ENCODE data around the gene IFT74.

Gene IFT74

GRCh38 chr9:26955921-26956859, at the start of gene IFT74:
TSS of gene IFT74 (plus strand) at chr9:26956412. CDS start at chr9:26961968, 5,556 bp downstream.
- peak; percentile 98 for DNase-seq (ENCODE audit: low read depth)
- no peak for TF ChIP-seq CTCF (conservative IDR thresholded peaks at IDR 0.05; ENCODE audit: low read length)
- H3K4me3 ChIP-seq (ENCODE audit: low read length) = peak within 1 kb of the TSS; percentile 86

- DNase-seq (ENCODE audit: low read depth) = no peak
- no peak for TF ChIP-seq CTCF (conservative IDR thresholded peaks at IDR 0.05; ENCODE audit: low read length)
- no peak overlapping the region for H3K4me3 ChIP-seq (ENCODE audit: low read length)
Measured at GRCh38 chr9:26913138-26913668, 43.0 kb upstream of the IFT74 start.

DNA sequence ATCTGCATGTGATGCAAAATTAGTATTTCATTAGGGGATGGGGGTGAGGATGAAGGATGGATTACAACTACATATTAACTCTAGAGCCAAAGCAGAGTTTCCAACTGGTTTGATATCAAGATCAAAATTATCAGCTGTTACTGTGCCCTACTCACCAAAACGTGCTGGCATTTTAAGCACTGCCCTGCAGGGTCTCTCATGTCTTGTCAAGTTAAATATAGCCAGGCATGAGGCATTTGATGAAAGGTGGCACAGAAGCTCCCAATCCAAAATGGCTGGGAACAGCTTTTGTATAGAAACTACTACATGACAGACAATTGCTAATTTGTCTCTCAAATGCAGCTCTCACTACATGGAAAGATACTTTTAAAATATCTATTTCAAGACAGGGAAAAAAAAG, 36.5 kb upstream of the IFT74 start:
- TF ChIP-seq CTCF (conservative IDR thresholded peaks at IDR 0.05; ENCODE audit: low read length) = no peak
- DNase-seq (ENCODE audit: low read depth) = no peak

GRCh38 chr9:26925609-26926008, 30.6 kb upstream of the IFT74 start:
- no peak overlapping the region for H3K4me3 ChIP-seq (ENCODE audit: low read length)
- DNase-seq (ENCODE audit: low read depth) = no peak
- no peak for TF ChIP-seq CTCF (conservative IDR thresholded peaks at IDR 0.05; ENCODE audit: low read length)

More for the DNA sequence above, 36.5 kb upstream of the IFT74 start:
- no peak overlapping the region for H3K4me3 ChIP-seq (ENCODE audit: low read length)

- no peak for DNase-seq (ENCODE audit: low read depth)
- TF ChIP-seq CTCF (conservative IDR thresholded peaks at IDR 0.05; ENCODE audit: low read length) = no peak
- H3K4me3 ChIP-seq (ENCODE audit: low read length) = no peak overlapping the region
Measured at GRCh38 chr9:26928902-26929495, 27.2 kb upstream of the IFT74 start.

- H3K4me3 ChIP-seq (ENCODE audit: low read length) = no peak overlapping the region
- no peak for DNase-seq (ENCODE audit: low read depth)
- TF ChIP-seq CTCF (conservative IDR thresholded peaks at IDR 0.05; ENCODE audit: low read length) = no peak
Measured at GRCh38 chr9:26935847-26936246, 20.4 kb upstream of the IFT74 start.

Measured in AG10803 (cell line).